NCI-H748 (cell line): ENCODE measurements around the gene PEX11G.
"Not testable (repeated sequence)": the region's sequence is repeated elsewhere in the genome, so short reads cannot be mapped to it uniquely, and the experiment has no call there.

Source experiments
- DNase-seq: peaks from one replicate; lab custom pipeline; 2025; ENCODE audit not compliant: unreplicated experiment; lab: John Stamatoyannopoulos, UW

PEX11G gene

GRCh38 chr19:7441468-7442146 lies 47.2 kb downstream of the PEX11G start:
- DNase-seq: no peak

- DNase-seq: no peak
Measured at GRCh38 chr19:7440188-7440975, 48.5 kb downstream of the PEX11G start.

DNA sequence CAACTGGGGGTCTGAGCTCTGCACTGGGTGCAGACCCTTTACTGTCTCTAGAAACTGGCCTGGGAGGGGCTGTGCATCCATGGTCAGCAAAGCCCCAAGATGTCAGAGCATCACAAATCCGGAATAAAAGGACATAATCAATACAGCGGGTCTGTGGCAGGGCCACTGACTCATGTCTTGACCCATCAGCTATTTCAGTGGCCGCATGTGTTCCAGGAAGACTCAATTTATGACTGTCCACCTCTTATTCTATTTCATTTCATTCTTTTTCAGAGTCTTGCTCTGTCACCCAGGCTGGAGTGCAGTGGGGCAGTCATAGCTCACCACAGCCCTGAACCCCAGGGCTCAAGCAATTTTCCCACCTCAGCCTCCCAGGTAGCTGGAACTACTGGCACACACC lies 53.2 kb downstream of the PEX11G start:
- DNase-seq: no peak

GRCh38 chr19:7434391-7434790 lies 54.4 kb downstream of the PEX11G start:
- no peak for DNase-seq

- not testable (repeated sequence) for DNase-seq
Measured at GRCh38 chr19:7433456-7433855, 55.4 kb downstream of the PEX11G start.

GRCh38 chr19:7429638-7430282 lies 59.1 kb downstream of the PEX11G start:
- DNase-seq: no peak

- DNase-seq: no peak
Measured at GRCh38 chr19:7428651-7429113, 60.2 kb downstream of the PEX11G start.

DNA sequence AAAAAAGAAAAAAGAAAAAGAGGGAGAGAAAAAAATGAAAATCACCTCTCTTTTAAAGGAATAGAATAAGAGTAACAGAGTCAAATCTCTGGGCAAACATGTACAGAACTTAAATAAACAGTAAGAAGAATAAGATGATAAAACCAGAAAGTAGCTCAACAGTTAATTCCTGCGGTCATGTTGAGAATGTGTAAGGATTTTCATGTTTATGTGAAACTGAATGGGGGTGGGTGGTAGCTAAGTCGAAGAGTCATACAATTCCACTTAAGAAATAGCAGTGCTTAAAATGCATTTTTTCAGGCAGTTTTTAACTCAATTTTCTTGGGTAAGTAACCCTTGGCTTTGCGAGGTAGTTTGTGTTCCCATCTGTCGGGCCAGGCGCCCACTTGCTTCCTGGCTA lies 60.9 kb downstream of the PEX11G start:
- DNase-seq: no peak

- DNase-seq: no peak
Measured at GRCh38 chr19:7426986-7427385, 61.8 kb downstream of the PEX11G start.
